D341Med (cell line): ENCODE measurements around the gene POLR2B.
A peak's percentile ranks its signal among the peaks of the same experiment; 100 is the strongest.
"Not testable (repeated sequence)": the region's sequence is repeated elsewhere in the genome, so short reads cannot be mapped to it uniquely, and the experiment has no call there.

Experiments
- DNase-seq: peaks from one replicate; pipeline ENCODE4 v3.0.0; 2012; ENCODE audit warnings: low spot score

Gene POLR2B

DNA sequence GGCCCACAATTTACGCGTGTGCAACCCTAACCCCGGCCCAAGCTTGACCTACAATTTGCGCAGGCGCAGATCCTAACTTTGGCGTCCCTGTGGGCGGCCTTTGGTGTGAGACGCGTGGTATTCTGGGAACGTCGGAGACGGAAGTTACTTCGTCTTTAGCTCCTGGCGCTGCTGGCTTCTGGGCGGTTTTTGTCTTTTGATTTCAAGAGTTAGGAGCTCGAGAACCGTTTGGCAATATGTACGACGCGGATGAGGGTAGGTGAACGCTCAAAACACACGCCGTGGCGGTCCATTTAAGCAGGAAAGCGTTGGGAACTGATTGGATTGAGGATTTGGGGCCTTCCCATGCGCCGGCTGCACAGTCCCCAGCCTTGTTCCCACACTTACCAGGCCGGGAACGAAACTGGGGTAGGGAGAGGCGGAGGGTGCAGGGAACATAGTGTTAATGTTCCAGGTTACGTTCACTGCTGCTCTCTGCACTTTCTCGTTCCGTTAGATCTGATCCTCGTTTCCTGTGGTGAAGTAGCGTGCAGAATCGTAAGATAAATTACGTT, at the start of gene POLR2B:
Gene POLR2B (plus strand): TSS at position 147 of the 554 bp plus-strand sequence. CDS start 90 bp downstream, at position 237.
- DNase-seq: peak; percentile 89

DNA sequence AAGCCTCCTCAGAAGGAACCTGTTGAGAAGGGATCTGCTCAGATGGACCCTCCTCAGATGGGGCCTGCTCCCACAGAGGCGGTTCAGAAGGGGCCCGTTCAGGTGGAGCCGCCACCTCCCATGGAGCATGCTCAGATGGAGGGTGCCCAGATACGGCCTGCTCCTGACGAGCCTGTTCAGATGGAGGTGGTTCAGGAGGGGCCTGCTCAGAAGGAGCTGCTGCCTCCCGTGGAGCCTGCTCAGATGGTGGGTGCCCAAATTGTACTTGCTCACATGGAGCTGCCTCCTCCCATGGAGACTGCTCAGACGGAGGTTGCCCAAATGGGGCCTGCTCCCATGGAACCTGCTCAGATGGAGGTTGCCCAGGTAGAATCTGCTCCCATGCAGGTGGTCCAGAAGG, 48.1 kb upstream of the POLR2B start:
- no peak for DNase-seq

DNA sequence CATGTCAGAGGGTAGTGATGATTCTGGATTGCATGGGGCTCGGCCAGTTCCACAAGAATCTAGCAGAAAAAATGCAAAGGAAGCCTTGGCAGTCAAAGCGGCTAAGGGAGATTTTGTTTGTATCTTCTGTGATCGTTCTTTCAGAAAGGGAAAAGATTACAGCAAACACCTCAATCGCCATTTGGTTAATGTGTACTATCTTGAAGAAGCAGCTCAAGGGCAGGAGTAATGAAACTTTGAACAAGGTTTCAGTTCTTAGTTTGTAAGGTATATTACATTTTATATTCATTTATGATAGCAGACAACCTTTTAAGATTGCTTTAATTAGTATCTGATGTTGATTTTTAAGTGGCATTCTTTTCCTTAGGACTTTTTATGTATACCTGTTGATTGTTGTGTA, 46.8 kb upstream of the POLR2B start:
- DNase-seq: no peak

DNA sequence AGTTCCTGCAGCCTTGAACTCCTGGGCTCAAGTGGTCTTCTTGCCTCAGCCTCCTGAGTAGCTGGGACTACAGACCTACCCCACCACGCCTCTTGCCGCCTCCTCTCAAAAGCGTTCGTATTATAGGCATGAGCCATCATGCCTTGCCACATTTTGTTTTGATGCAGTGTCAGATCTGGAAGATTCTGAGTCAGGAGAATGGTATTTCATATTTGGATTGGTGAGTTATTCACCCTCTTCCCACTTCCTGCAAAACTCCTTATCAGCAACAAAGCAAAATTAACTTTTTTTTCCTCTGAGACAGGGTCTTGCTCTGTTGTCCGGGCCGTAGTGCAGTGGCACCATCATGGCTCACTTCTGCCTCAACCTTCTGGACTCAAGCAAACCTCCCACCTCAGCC, 41.4 kb upstream of the POLR2B start:
- no peak for DNase-seq

DNA sequence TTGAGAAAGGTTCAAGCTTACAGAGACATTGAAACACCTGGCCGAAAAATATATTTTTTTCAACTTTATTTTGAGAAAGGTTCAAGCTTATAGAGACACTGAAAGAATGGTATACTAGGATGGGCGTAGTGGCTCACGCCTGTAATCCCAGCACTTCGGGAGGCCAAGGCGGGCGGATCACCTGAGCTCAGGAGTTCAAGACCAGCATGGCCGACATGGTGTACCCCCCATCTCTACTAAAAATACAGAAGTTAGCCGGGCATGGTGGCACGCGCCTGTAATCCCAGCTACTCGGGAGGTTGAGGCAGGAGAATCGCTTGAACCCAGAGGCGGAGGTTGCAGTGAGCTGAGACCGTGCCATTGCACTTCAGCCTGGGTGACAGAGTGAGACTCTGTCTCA, 38.9 kb upstream of the POLR2B start:
- not testable (repeated sequence) for DNase-seq

DNA sequence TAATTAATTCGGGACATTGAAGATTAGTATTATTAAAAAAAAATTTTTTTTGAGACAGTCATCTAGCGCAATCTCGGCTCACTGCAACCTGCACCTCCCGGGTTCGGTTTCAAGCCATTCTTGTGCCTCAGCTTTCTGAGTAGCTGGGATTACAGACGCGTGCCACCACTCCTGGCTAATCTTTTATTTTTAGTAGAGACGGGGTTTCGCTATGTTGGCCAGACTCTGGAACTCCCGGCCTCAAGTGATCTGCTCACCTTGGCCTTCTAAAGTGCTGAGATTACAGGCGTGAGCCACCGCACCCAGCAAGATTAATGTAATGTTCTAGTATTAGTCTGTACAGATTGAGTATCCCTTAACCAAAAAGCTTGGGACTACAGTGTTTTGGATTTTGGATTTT, 38.3 kb upstream of the POLR2B start:
- DNase-seq: no peak

DNA sequence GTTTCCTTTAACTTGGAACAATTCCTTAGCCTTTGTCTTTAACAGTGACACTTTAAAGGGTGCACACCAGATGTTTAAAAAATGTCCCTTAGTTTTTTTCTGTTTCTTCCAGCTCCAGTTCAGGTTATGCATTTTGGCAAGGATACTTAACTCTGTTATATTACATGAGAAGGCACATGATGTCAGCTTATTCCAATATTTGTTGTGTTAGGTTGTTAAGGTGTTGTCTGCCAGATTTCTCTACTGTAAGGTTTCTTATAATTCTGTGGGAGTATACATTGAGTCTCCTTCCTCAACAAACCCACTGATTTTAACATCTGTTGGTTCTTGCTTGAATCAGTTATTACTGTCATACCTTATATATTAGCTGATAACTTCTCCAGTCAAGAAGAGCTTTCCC, 37.7 kb upstream of the POLR2B start:
- DNase-seq: no peak

DNA sequence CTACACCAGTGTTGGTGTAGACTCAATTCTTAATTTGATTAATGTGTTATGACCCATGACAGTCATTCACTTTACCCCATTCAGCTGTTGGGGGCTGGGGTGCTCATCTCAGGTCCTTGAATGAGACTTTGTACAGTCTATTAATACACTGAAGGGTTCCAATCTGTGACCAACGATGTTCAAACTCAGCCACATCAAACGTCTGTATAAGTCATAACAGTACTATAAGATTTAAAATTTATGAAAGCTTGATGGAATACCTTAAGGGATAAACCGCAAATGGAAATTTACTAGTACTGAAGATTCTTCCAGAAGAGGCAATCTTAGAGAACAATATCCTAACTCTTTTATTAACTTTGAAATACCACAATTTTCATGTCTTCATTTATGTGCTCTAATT, 37.3 kb upstream of the POLR2B start:
- no peak for DNase-seq

DNA sequence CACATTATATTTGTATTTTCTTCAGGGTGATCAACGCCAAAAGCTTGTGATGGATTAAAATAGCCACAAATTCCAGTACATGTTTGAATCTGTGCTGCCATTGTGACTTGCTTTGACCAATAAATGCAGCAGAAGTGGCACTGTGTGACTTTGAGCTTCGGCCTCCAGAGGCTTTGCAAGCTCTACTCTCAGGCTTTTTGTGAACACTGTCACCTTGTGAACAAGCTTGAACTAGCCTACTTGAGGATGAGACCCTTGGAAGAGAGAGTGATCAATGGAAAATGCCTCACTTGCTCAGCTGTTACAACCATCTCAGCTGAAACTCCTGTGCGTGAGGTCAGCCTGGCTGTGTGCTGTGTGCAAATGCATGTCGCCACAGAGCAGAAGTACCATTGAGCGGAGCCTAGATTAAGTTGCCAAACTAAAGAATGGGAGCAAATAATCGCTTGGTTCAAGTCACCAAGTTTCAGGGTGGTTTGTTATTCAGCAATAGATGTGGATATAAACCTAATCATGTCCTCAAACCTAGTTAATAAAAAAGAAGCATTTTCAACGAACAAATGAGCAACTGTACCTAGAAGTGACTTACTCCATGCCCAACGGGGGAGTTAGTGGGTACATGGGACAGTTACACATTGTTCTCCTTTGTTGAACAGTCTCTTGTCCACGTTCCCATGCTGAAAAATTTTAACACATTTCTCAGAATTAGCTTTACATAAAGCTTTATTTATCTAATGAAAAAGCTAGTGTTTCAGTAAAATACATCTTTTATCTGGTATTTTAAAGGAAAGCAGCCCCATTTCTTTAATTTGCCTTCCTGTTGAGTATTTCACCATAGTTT, 24.8 kb upstream of the POLR2B start:
- no peak for DNase-seq

DNA sequence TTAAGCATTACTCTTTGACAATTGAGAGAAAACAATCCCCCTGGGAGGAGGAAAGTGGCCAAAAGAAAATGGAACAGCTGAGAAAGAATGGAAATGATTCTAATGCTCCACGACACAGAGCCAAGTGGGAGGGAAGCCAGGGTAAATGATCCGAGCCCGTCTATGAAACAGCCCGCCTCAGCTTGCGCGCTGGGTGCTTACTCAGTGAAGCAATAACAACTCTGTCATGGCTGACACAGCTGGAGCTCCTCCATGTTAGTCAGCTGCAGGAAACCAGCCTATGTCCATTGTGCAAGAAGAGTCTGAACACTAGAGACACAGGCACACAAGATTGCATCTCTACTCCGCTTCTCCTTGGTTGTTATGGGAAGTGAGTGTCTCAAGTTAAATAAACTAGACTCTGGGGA, 20.6 kb upstream of the POLR2B start:
- peak; percentile 34 for DNase-seq

DNA sequence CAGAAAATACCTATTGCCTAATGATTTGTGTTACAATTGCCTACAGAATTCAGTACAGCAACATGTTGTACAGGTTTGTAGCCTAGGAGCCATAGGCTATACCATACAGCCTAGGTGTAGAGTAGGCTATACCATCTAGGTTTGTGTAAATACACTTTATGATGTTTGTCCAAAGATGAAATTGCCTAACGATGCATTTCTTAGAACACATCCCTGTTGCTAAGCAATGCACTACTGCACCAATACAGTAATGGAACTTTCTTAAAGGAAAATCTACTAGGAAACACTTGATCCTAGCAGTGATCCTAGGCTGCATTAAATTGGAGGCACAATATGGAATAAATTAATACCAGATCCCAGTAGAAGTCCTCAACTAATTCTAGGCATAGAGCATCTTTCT, 19.6 kb upstream of the POLR2B start:
- DNase-seq: no peak

DNA sequence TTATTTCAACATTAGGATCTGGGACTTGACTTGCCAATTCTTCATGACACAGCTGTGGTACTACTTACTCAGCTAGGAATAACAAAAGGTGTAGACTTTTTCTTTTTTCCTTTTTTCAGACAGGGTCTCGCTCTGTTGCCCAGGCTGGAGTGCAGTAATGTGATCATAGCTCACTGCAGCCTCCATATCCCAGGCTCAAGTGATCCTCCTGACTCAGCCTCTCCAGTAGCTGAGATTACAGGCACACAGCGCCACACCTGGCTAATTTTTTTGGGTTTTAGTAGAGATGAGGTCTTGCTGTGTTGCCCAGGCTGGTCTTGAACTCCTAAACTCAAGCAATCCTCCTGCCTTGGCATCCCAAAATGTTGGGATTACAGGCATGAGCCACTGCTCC, 17.6 kb upstream of the POLR2B start:
- no peak for DNase-seq

DNA sequence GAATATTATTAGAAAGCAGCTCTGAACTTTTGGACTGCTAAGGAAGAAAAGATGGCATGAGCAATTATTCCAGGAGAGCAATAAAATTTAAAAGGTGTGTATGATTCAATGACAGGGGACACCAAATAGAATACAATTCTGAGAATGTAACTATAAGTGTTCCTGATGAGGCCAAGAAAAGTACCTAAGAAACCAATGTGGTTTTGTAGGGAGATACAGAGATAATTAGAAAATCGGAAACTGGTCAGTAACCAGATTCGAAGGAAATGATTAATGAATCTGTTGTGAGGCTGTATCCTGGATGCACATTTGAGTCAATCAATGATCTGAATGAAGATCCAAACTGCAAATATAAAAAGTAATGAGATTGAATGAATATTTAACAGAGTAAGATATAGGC, 7.3 kb upstream of the POLR2B start:
- DNase-seq: no peak

DNA sequence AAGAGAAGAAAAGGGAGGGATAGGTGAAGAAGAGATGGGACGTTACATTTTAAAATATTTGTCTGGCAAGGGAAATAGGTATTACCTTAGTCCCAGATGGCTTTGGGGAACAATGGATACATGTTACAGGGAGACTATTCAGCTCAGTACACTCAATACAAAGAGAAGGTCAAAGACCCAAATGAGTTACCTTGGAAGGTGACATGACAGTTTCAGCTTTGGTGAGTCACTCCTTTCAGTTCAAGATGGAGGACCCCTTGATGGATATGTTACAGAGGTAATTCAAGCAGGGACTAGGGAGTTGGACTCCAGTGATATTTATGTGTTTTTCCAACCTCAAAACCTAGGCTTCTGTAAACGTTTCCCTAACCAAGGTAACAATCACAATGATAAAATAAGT, 6.3 kb upstream of the POLR2B start:
- no peak for DNase-seq

DNA sequence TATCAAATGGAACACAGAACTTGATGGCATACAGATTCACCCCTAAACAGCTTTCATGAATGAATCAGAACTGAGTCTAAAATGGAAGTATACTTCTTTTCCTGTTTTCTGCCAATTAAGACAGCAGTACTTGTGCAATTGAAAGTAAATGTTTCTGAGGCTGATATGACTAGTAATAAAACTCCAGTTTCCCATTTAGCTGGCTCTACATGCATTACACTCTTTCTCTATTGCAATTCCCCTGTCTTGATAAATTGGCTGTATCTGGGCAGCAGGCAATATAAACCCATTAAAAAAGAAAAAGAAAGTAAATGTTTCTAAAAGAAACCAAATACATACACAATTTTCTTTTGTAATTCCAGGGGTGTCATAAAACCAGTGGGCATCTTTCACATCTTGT, 5.9 kb upstream of the POLR2B start:
- DNase-seq: no peak

DNA sequence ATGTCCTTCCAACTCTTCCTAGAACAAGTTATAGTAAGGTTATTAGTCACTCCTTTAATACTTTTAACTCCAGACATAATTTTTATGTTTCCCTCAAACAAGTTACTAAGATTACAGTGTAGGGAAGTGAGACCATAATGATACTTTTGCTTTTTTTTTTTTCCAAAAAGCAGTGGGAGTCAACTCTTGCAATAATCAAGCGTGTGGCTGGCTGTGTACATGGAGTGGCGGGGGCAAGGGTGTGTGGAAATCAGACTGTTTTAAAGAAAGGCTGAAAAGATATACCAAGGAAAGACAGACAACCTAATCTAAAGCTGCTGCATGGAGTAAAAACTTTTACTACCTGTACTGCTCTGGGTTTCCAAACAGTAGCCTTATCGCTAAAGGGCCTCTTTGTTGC, 5.4 kb upstream of the POLR2B start:
- DNase-seq: no peak

DNA sequence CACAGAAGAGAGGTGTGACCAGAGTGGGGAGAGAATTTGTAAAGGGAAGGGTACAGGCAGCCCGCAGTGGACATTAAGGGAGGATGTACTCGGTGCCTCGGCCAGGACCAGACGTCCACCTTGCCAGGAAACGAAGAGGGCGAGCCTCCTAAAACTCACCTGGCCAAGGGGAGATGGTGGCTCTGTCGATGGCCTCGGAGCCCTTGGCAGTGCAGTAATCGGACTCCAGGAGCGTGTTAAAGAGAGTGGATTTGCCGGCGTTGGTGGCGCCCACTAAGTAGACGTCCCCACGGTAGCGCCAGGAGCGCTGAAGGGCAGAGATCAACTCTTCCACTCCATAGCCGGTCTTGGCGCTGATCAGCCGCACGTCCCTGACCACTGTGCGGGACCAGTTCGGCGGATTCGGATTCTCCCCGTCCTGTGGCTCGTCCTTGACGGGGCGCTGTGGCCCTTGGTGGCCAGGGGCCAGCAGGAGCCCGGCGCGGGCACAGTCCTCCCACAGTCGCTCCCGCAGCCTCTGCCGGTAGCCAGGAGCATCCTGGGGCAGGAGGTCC, 2.3 kb upstream of the POLR2B start:
- peak; percentile 47 for DNase-seq

DNA sequence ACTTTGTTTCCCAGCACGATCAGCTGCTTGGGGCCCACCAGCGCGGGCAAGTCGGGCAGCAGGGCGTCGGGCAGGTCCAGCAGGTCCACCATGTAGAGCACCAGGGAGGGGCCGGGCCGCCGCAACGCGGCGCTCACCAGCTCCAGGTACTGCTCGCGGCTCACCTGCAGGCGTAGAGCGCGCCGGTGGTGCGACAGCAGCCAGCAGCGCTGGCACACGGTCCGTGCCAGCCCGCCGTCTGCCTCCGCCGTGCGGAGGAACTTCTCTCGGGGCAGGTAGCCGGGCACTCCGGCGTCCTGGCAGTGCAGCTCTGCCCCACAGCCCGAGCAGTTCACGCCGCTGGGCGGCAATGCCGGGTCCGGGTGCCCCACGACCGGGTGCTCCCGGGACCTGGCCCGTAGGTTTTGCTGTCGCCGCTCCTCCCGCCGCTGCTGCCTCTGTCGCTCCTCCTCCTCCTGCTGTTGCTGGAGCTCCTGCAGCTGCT, 1.8 kb upstream of the POLR2B start:
- DNase-seq: peak; percentile 73

DNA sequence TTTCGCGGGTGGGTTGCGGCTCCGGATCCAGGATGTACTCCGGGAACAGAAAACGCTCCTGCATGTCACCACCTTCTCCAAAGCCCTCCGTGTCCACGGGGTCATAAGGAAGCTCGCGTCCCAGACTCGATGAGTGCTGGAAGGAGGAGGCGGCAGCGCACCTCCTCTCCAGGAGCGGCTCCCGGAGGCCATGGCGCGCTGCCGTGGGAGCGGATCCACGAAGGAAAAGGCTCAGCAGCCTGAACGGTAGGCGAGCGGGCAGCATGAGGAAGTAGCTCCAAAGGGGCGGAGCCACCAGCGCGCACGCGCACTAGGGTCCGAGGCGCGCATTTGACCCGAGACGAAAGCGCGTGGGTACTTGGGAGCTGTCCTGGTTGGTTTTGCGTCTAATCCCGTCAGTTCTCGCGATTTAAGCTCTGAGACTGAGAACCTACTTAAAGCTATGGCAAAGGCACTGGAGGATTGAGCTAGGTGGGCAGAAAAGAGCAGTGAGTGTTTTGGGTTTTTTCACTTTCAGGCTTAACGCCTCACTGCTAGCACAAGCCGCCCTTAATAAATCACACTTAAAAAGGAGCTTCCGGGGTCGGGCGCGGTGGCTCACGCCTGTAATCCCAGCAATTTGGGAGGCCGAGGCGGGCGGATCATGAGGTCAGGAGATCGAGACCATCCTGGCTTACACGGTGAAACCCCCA, 1.2 kb upstream of the POLR2B start, which contains the start of gene NOA1:
Gene NOA1 (minus strand): TSS at position 286 of the 692 bp plus-strand sequence. CDS start 21 bp downstream, at position 265.
- peak; percentile 94 for DNase-seq

DNA sequence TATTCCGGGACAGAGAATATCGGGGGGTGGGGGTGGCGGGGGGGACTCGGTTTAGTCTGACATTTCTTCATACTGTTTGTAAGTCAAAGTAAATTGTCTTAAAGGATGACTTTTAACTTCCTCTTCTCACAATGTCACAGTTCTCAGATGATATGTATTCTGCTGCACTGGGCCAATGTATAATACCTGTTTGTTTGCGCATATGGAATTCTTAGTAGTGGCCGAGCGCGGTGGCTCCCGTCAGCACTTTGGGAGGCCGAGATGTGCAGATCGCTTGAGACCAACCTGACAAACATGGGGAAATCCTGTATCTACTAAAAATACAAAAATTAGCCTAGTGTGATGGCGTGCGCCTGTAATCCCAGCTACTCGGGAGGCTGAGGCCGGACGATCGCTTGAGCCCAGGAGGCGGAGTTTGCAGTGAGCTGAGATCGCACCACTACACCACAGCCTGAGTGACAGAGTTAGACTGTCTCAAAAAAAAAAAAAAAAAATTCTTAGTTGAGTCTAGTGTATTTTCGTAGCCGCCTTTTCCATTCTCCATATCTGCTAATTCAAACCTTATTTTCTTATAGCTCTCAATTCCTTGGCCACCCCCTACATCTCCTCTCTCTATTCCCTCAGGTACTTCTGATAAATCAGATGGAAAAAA, 851 bp downstream of the POLR2B start:
- no peak for DNase-seq

DNA sequence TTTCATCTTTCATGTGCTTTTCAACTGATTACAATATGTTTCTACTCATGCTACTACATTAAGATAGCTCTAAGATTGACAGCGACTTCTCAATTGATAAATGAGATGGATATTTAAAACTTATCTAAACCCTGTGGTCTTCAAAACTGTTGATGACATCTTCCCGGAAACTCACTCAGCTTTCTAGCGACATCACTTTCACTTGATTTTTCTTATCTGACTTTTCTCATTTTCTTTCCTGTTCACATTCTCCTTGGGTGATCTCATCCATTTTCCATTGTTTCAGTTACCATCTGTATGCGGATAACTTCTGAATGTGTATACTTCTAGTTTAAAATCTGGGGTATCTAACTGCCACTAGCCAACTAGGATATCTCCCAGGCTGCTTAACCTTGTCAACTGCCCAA, 3.1 kb downstream of the POLR2B start:
- no peak for DNase-seq

DNA sequence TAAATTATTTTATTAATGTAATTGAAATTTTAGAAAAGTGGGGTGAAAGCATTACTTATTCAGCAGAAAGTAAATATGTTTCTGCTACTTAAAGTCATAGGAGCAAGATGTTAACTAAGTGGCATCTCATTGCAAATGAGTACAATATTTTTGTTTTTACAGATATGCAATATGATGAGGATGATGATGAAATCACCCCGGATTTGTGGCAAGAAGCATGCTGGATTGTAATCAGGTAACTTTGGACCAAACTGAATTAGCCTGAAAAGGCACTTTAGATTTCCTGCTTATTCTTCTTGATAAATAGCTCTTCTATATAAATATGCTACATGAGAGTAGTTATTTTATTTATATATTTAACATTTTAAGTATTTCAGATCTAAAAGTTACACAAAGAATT, 7.5 kb downstream of the POLR2B start:
- no peak for DNase-seq
